Stimulated activated CD8-positive, alpha-beta memory T cell treated with anti-CD3 and anti-CD28 coated beads, Interleukin-12 subunit alpha, Interleukin-12 subunit beta, amount 100 ng/mL, for 1 hour (primary cell): ENCODE results near the gene MTHFD2L.
"Not testable (repeated sequence)": the region's sequence is repeated elsewhere in the genome, so short reads cannot be mapped to it uniquely, and the experiment has no call there.

Experiments
- DNase-seq: peaks from one replicate; pipeline ENCODE4 v3.0.0-alpha.2; 2020; ENCODE audit warnings: low read depth

MTHFD2L gene

DNA sequence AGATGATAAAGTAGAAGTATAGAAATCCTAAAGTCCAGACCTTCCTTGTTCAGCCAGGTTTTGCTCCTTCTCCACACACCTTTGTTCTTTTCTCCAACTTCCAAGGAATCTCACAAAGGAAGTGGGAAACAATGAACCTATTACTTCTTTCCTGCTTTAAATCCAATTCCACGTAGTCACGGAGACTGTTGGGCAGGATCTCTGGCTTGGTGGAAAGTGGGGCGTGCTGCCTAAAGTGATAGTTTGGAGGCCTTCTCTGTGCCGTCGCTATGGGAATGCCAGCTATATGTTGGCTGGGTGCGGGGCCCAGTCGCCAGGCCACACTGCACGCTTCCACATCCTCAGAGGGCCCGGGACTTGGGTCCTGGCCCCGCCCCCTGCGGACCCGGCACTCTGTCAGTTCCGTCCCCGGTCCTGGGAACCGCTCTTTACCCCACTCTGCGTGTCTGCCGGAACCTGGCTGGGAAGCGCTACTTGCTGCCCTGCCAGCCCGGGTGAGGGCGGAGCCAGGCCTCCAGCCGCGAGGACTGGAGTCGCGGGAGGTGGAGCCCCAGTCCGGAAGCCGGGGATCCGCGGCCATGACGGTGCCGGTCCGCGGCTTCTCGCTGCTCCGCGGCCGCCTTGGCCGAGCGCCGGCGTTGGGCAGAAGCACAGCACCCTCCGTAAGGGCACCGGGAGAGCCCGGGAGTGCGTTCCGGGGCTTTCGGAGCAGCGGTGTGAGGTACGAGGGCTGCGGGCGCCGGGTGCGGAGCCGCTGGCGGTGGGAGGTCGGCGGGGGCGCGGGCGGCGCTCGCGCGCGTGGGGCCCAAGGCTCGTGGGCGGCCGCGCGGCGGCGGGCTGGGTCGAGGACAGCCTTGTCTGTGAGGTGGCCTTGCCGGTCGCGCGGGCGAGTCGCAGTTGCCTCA, at the start of gene MTHFD2L:
Gene MTHFD2L, plus strand, starts transcription at position 558 of the 905 bp plus-strand sequence. Its CDS starts 21 bp downstream, at position 579.
- peak; percentile 62 for DNase-seq

DNA sequence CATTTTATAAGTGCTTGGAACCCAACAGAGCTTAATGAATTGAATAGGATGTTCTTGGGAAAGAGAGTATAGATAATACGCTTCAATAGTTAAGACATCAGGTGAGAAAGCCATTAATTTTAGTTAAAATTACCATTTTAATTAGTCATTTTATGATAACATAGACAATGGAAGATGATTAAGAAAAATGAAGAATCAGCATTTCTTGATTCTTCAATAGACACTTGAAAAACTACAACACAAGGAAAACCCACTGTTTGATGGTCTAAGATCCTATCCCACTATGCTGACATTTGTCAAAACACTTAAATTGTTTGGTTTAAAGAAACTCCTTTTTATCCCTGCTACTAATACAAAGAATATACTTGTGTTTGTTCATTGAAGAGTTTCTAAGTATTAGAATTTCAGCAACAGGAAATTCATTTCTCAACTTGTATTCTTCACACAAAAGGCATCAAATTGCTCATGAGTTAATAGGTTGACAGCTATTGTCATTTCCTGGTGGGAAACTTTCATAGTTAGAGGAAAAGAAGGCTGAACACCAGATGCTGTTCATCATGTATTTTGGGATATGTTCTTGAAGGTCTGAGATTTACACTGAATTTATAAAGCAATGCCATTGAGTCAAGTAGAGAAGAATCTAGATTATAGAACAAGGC, 49.3 kb upstream of the MTHFD2L start:
- DNase-seq = no peak

DNA sequence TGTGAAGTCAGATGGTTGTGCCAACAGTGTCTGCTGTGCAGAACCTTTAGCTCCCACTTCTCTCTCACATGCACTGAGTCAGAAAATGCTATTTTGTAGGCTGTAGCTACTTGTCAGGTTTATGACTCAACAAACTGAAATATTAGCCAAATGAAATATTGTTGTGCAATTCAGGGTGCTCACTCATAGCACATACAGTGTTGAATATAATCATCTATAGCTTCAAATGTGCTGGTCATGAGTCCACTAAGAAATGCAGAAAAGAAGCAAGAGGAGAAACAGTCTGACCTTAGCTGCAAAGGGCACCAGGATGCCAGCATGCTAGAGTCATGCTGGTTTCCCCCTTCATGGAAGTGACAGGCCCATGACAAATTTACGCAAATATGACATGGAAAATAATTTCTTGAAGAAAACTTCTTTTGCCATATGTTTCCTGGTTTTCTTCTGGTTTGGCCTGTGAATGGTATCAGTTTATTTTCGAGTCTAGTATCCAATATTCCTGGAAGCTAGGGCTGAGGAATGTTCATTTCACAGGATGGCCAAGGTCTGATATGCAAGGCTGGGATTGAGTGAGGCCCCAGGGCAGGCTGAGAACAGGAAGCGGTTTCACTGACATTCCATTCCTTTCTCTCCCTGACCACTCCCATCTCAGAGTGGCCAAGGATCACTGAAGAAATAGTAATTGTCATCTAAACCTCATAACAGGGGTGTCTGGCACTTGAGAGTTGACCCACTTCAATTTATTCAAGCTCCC, 48.6 kb upstream of the MTHFD2L start:
- no peak for DNase-seq

DNA sequence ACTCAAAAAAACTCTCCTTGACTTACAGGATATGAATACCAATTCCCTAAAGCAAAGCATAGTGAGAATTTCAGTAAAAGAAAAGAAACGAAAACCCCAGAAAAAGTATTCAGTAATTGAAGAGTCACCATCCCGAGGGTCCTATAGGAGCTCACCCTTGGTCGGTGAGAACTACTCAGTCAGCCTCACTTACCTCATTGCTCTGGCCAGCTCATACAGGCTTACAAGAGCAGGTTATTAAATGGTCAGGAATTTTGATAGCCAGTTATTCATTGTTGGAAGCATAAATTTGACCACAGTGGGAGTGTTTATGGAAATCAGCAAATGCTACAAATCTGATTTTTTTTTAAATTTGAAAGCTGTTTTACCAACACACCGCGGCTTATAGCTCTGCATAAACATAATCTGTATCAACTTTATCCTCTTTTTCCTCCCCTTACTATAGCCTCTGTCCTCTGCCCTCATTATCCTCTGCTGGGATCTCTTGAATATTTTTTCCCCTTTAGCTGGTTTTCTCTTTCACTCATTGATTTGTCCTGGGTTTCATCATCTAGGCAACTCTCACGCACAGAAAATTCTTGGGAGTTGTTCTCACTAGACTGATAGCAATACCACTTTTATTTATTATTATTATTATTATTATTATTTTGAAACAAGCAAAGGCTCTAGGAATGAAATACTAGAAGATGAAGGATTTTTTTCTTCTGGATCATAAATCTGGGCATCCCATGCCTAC, 47.9 kb upstream of the MTHFD2L start:
- DNase-seq = no peak

DNA sequence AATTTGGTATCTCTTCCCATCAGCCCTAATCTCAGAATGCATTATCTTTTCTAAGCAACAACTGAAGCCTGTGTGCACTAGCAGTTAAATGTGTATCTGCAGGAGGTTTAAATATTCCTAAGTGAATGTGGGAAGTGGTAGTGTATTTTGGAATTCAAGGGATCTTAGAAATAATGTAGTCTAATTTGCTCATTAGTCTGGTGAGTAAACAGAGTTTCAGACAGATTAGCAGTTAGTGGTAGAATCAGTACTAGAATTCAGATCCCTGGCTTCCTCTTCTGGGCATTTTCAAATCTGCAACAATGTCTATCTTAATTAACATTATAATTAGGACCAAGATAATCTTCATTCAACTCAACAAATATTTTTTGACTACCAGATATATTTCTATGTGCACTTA, 47.2 kb upstream of the MTHFD2L start:
- DNase-seq = no peak

DNA sequence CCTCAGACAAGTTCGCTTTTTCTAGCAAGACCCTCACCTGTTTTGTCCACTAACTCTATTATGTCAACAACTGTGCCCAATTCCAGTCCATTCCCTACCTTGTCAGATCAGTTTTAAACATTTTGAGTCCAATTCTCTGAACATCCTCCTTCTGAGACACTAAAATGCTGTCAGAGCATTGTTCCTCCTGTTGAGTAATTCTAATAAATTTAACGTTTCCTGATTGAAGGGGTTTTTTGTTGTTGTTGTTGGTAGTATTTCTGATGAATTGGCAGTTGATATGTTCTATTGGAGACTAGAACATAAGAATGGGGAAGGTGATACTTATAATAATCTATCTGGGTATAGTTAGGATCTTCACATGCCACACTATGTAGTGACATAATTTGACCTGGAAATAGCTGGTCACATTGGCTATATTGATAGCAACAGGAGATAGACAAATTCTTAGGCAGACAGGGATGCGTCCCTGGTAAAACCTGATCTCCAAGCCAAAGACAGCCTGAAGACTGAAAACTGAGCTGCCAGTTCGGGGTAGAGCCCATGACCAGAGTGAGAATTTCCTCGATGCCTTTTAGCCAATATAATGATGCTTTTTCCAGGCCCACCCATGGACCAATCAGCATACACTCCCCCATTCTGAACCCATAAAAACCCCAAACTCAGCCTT, 46.5 kb upstream of the MTHFD2L start:
- no peak for DNase-seq

DNA sequence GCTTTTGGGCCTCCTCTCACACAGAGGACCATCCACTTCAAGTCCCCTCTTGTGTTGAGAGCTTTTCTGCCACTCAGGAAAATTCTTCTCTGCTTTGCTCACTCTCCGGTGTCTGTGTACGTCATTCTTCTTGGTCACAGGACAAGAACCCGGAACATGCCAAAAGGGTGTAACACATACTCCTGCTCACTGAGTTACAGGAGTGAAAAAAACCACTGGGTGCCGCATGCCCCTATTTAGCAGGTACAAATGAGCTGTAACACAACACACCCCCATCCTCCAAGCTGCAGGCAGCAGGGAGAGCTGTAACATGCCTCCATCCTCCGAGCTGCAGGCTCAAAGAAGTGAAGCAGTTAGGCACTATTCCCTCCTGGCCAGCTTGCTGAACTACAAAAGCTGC, 45.9 kb upstream of the MTHFD2L start:
- no peak for DNase-seq

DNA sequence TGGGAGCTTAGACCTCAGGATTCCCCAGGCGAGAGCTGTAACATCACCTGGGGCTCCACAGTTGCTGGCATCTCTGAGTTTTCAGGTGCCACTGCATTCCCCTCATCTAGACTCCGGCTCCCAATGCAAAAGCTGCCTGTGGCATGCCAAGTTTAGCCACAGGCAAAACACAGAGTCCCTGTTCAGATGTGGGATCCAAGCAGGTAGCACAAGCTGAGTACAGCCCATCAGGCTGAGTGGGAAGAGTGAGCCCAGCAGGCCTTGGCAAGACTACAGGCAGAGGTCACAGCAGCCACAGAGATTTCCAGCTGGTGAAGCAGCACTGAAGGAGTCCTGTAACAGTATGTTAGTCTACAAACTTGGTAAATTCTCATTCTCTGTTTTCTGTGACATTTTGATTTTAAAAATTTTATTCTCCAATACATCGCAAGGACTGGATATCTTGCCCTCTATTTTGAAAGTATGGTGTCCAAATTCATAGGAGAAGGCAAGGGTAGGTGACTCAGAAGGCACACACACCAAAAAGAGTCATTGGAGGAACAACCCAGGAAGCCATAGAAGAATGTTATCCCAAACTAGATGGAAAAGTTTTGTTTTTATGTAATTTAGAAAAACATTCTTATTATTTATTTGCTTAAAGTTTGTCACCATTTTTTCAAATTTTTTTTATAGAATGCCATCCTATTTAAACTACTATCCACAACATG, 45.4 kb upstream of the MTHFD2L start:
- DNase-seq = no peak

DNA sequence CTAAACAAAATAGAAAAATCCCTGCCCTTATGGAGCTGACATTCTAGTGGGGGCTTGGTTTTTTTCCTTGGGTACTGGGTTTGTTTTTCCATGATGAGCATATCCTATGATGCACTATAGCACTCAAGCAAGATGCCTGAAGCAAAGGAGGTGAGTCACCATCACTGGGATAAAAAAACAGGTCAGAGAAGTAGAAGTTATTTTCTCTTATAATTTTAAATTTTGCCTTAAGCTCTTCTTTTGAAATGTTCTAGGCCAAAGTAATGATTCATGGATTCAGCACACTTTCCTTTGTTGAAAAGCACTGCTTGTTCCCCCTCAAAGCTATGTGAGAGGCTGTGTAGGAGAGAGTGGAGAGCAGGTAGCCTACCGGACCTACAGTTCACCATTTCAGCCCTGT, 43.7 kb upstream of the MTHFD2L start:
- DNase-seq = no peak

DNA sequence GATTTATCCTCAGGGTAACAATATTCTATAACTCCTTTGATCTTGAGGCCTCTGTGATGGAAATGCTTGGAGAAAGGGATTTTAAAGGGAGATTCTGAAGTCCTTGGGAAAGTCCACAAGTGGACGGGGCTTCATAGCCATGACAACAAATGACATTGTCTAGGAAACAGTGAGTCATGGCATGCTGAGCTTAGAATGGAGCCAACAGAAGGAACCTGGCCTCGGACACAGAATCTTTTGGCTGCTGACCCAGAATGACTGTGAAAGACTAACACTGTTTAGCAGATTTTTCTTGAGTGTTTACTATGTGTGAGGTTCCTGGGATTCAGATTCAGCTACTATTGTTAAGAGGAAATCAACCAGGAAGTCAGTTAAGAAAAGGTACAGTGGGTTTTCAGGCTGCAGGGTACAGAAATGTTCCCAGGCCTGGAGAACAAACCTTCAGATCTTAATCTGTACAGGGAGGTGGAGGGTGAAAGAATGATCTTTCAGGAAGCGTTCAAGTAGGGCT, 40.8 kb upstream of the MTHFD2L start:
- no peak for DNase-seq

DNA sequence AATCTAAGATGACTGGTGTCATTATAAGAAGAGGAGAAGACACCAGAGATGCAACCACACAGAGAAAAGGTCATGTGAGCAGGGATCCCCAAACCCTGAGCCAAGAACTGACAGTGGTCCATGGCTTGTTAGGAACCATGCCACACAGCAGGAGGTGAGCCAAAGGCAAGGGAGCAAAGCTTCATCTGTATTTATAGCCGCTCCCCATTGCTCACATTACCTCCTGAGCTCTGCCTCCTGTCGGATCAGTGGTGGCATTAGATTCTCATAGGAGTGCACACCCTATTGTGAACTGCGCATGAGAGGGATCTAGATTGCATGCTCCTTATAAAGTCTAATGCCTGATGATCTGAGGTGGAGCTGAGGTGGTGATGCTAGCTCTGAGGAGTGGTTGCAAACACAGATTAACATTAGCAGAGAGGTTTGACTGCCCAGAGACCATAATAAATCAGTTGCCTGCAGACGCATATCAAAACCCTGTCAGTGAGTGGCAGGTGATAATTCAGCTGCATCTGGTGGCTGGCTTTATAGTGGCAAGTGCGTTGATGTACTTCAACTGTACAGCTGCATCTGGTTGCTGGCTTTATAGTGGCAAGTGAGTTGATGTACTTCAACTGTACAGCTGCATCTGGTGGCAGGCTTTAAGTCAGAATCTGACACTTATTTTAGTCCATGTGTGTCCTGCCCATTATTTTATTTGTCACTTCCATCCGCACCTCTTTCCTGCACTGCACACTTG, 39.1 kb upstream of the MTHFD2L start:
- no peak for DNase-seq

DNA sequence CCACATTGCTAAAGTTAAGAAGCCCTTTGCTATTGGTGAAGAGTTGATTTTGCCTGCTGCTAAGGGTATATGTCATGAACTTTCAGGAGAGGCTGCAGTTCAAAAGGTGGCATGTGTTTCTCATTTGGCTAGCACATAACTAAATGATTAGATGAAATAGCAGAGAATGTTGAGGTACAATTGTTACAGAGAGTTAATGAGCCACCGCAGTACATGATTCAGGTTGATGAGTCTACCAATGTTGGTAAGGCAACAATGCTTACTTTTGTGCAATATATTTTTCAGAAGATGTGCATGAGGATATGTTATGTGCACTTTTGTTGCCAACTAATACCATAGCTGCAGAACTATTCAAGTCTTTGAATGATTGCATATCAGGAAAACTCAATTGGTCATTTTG, 37.8 kb upstream of the MTHFD2L start:
- DNase-seq = no peak

DNA sequence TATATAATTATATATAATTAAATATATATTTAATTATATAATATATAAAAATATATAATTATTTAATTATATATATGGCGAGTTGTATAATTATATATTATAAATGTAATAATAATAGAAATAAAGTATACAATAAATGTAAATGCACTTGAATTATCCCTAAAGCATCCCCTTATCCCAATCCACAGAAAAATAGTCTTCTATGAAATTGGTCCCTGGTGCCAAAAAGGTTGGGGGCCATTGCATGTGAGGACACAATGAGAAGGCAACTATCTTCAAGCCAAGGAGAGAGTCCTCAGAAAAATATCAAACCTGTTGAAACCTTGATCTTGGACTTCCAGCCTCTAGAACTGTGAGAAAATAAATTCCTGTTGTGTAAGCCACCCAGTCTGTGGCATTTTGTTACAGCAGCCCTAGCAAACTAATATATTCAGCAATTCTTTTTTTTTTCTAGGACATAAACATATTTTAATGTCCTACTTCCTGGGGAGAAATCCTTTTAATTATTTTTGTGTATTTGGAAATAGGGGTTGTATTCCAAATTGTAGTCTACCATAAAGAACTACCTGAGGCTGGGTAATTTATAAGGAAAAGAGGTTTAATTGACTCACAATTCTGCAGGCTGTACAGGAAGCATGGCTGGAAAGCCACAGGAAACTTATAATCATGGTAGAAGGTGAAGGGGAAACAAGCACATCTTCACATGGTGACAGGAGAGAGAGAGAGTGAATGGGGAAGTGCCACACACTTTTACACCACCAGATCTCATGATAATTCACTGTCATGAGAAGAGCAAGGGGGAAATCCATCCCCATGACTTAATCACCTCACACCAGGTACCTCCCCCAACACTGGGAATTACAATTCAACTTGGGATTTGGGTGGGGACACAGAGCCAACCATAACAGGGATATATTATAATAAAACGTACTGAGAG, 36.0 kb upstream of the MTHFD2L start:
- no peak for DNase-seq

DNA sequence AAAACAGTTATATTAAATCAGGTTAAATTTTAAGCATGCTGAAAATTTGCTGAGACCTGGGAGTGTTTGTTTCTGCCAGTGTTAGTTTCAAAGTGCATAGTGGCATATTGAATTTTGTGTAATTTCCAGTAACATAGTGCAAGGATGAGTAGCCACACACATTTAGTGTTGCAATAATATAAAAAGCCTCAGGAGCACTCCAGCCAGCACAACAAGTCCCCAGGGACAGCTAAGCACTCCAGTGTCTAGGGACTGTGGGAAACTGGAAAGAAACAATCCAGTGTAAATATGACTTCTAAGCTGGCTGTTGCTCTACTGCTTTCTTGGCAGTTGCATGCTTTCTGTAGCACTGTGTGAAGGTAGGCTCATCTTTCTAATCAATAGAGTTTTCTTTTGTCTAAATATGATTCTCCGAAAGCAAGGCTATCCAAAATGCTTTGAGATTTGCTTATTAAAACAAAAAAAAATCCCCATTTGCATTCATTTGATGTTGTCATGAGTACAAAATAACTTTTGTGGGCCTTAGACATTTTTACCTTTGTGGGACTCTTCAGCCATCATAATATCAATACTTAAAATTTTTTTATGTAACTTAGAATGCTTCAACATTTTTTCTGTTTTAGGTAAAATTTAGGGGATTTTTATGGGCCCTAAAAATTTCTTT, 34.7 kb upstream of the MTHFD2L start:
- no peak for DNase-seq

DNA sequence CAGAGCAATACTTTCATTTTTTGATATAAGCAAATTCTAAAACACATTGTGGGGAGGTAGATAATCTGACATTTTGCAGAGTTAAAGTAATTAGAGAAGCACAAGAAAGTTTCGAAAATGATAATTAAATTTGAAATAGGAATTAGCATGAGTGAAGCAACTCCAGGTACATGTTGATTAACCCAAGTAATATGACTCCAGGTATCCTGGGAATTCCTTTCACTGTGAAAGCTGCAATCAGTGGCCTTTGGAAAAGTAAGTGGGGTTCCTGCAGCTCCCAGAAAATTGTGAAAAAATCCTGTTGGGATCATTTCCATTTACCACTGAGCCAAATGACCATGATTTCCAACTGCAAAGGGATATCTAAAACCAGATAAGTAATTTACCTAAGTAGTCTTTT, 32.9 kb upstream of the MTHFD2L start:
- no peak for DNase-seq

DNA sequence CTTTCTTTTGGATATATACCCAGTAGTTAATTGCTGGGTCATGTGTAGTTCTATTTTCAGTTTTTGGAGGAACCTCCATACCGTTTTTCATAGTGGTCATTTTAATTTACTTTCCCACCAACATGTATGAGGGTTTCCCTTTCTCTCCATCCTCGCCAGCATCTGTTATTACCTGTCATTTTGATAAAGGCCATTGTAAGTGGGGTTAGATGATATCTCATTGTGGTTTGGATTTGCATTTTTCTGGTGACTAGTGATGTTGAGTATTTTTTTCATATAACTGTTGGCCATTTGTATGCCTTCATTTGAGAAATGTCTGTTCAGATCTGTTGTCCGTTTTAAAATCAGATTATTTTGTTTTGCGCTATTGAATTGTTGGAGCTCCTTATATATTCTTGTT, 30.2 kb upstream of the MTHFD2L start:
- no peak for DNase-seq

DNA sequence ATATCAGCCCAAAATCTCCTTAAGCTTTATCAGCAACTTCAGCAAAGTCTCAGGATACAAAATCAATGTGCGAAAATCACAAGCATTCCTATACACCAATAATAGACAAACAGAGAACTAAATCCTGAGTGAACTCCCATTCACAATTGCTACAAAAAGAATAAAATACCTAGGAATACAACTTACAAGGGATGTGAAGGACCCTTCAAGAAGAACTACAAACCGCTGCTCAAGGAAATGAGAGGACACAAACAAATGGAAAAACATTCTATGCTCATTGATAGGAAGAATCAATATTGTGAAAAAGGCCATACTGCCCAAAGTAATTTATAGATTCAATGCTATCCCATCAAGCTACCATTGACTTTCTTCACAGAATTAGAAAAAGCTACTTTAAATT, 27.1 kb upstream of the MTHFD2L start:
- DNase-seq = not testable (repeated sequence)

DNA sequence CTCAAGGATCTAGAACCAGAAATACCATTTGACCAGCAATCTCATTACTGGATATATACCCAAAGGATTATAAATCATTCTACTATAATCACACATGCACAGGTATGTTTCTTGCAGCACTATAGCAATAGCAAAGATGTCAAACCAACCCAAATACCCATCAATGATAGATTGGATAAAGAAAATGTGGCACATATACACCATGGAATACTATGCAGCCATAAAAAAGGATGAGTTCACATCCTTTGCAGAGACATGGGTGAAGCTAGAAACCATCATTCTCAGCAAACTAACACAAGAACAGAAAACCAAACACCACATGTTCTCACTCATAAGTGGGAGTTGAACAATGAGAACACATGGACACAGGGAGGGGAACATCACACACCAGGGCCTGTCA, 25.7 kb upstream of the MTHFD2L start:
- not testable (repeated sequence) for DNase-seq
